Erythroblast (primary cell): Measurements from ENCODE around the gene ALKBH3.

Experiments
- GATA1 ChIP-seq: IDR thresholded peaks from 2 replicates; pipeline ENCODE4 v1.6.1; 2011; ENCODE audit warnings: low read depth, mild to moderate bottlenecking, control low read depth, low read length, moderate library complexity
- POLR2A ChIP-seq: IDR thresholded peaks from 2 replicates; pipeline ENCODE4 v1.6.1; 2011; ENCODE audit warnings: mild to moderate bottlenecking, low read length

GRCh38 chr11:43895601-43896000, 15.0 kb downstream of the ALKBH3 start:
- TF ChIP-seq POLR2A (no peak), GATA1 (no peak)
